ENCODE measurements around the gene IFT43. TPM values are rescaled to one million over a fixed set of nuclear protein-coding genes. Genes with fewer than 3 reads are reported as not detected.

IFT43 gene
- total and polyA plus RNA-seq, 9 of the 15 experiments (the other 6 are each of a cell fraction or from before 2014, with no cell fraction given) = 4.9 to 12.8 (median 8.0) TPM

DNA sequence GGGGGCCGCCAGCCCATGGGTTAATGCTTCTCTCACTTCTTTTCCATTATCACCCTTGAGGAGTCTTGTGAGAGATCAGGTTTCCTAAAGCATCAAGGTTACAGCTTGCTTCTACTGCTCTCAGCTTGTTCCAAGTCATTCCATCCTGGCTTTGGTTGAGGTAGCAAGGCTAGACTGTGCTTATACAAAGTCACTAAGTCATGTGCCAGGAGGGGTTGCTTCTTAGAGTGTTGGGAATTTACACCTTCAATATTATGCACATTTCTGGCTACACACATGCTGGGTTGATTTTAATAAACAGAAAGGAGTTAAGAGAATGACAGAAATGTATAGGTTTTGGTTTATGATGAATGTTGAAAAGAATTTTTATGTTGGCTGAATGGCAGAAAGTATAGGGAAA is 21.8 kb downstream of the IFT43 start (continued):
- TF ChIP-seq, protein P1, sequence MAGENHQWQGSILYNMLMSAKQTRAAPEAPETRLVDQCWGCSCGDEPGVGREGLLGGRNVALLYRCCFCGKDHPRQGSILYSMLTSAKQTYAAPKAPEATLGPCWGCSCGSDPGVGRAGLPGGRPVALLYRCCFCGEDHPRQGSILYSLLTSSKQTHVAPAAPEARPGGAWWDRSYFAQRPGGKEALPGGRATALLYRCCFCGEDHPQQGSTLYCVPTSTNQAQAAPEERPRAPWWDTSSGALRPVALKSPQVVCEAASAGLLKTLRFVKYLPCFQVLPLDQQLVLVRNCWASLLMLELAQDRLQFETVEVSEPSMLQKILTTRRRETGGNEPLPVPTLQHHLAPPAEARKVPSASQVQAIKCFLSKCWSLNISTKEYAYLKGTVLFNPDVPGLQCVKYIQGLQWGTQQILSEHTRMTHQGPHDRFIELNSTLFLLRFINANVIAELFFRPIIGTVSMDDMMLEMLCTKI (IDR thresholded peaks at IDR 0.05; ENCODE audit: partially characterized antibody) = no peak
- TF ChIP-seq NR4A1 (CRISPR knock-in tag; IDR thresholded peaks at IDR 0.05) (no peak), NR4A1 (tag; IDR thresholded peaks at IDR 0.05) (no peak), NR2C1 (IDR thresholded peaks at IDR 0.05) (no peak), NR2C1 (tag; IDR thresholded peaks at IDR 0.05) (no peak), SRF (CRISPR knock-in tag; IDR thresholded peaks at IDR 0.05) (no peak), HNRNPH1 (optimal IDR thresholded peaks at IDR 0.05; ENCODE audit: low read depth, low read length) (no peak), NEUROD1 (IDR thresholded peaks at IDR 0.05; ENCODE audit: borderline replicate concordance, low read depth, low read length, partially characterized antibody) (no peak)
- TF ChIP-seq, protein P2, sequence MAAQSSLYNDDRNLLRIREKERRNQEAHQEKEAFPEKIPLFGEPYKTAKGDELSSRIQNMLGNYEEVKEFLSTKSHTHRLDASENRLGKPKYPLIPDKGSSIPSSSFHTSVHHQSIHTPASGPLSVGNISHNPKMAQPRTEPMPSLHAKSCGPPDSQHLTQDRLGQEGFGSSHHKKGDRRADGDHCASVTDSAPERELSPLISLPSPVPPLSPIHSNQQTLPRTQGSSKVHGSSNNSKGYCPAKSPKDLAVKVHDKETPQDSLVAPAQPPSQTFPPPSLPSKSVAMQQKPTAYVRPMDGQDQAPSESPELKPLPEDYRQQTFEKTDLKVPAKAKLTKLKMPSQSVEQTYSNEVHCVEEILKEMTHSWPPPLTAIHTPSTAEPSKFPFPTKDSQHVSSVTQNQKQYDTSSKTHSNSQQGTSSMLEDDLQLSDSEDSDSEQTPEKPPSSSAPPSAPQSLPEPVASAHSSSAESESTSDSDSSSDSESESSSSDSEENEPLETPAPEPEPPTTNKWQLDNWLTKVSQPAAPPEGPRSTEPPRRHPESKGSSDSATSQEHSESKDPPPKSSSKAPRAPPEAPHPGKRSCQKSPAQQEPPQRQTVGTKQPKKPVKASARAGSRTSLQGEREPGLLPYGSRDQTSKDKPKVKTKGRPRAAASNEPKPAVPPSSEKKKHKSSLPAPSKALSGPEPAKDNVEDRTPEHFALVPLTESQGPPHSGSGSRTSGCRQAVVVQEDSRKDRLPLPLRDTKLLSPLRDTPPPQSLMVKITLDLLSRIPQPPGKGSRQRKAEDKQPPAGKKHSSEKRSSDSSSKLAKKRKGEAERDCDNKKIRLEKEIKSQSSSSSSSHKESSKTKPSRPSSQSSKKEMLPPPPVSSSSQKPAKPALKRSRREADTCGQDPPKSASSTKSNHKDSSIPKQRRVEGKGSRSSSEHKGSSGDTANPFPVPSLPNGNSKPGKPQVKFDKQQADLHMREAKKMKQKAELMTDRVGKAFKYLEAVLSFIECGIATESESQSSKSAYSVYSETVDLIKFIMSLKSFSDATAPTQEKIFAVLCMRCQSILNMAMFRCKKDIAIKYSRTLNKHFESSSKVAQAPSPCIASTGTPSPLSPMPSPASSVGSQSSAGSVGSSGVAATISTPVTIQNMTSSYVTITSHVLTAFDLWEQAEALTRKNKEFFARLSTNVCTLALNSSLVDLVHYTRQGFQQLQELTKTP (IDR thresholded peaks at IDR 0.05; ENCODE audit: low read depth in 1 of 2, partially characterized antibody in 2 of 2) = no peak

Data from K562 (cell line).